NB4 (cell line): Measurements from ENCODE around the gene PCSK6.

Experiments used
- DNase-seq: peaks from one replicate; pipeline ENCODE4 v3.0.0; 2010; ENCODE audit warnings: low read depth
- H3K4me3 ChIP-seq: one replicate; pipeline ENCODE4 v1.5.1; 2011; ENCODE audit warnings: mild to moderate bottlenecking, low read depth, low read length, moderate library complexity
- MYC ChIP-seq: IDR thresholded peaks from 2 replicates; pipeline ENCODE4 v1.6.1; 2011; ENCODE audit warnings: low read depth, low read length
- POLR2A ChIP-seq: IDR thresholded peaks from 2 replicates; pipeline ENCODE4 v1.6.1; 2011; ENCODE audit warnings: mild to moderate bottlenecking; ENCODE audit not compliant: insufficient read length; ENCODE audit errors: extremely low read depth
- TF ChIP-seq, protein P1 (sequence below): IDR thresholded peaks from one replicate; pipeline ENCODE4 v1.5.1; 2012; ENCODE audit warnings: low read depth, low read length
- TF ChIP-seq, protein P2 (sequence below): IDR thresholded peaks from 2 replicates; pipeline ENCODE4 v1.6.1; 2011; ENCODE audit warnings: low read depth, low read length

Gene PCSK6

DNA sequence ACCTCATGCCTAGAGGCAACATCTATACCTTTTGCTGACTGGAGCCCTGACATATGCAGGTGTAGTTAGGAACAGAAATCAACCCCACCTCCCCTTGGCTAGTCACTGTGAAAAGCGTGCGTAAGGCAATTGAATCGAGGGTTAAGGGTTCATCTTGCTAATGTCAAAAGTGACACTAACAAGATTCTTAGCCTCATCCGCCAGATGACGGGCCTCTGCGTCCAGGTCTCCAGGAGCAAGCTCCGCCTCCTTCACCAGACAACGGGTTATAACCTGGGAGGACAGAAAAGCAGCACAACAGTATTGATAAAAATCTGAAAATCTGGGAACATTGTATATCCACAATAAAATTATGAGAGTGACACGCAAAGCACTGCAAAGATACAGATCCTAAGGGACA is 216.9 kb downstream of the PCSK6 start:
- no peak for DNase-seq
- no peak overlapping the region for H3K4me3 ChIP-seq
- no peak for TF ChIP-seq MYC
- TF ChIP-seq, protein P1, sequence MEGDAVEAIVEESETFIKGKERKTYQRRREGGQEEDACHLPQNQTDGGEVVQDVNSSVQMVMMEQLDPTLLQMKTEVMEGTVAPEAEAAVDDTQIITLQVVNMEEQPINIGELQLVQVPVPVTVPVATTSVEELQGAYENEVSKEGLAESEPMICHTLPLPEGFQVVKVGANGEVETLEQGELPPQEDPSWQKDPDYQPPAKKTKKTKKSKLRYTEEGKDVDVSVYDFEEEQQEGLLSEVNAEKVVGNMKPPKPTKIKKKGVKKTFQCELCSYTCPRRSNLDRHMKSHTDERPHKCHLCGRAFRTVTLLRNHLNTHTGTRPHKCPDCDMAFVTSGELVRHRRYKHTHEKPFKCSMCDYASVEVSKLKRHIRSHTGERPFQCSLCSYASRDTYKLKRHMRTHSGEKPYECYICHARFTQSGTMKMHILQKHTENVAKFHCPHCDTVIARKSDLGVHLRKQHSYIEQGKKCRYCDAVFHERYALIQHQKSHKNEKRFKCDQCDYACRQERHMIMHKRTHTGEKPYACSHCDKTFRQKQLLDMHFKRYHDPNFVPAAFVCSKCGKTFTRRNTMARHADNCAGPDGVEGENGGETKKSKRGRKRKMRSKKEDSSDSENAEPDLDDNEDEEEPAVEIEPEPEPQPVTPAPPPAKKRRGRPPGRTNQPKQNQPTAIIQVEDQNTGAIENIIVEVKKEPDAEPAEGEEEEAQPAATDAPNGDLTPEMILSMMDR, result no peak
- no peak for TF ChIP-seq POLR2A
- TF ChIP-seq, protein P2, sequence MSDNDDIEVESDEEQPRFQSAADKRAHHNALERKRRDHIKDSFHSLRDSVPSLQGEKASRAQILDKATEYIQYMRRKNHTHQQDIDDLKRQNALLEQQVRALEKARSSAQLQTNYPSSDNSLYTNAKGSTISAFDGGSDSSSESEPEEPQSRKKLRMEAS, result no peak

DNA sequence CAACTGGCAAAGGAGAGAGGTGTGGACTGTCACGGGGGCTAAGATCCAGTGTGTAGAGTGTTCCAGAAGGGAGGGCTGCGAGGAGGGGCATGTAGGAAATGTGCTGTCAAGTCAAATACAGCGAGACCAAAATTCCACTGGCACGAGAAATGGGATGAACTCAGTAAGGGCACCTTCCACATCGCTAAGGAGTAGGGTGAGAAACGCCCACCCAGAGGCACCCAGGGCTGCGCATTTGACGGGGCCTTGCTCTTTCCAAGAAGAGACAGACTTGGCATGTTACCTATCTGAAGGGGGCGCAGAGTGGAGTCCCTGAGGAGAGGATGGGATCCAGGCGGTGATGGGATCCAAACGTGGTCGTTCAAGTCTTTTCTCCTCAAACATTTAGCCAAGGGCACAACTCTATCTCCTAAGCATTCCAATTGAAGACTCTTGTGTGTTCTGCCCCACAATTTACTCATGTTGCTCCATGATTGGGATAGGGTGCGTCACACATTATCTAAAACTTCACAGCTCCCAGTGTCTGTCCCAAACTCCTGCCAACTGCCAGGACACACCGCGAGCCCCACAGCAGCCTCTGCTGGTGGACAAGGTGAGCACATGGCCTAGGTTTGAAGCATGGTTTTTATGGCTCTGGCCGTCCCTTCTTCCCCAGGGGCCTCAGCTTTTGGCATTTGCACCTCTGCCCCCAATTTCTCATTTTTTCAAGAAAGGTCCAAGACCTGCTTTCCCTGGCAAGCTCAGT is 219.9 kb downstream of the PCSK6 start:
- DNase-seq, result peak; percentile 48
- no peak overlapping the region for H3K4me3 ChIP-seq
- TF ChIP-seq POLR2A, result no peak
- TF ChIP-seq, protein P2, result peak; percentile 94
- peak; percentile 87 for TF ChIP-seq MYC
- TF ChIP-seq, protein P1, result peak; percentile 69

DNA sequence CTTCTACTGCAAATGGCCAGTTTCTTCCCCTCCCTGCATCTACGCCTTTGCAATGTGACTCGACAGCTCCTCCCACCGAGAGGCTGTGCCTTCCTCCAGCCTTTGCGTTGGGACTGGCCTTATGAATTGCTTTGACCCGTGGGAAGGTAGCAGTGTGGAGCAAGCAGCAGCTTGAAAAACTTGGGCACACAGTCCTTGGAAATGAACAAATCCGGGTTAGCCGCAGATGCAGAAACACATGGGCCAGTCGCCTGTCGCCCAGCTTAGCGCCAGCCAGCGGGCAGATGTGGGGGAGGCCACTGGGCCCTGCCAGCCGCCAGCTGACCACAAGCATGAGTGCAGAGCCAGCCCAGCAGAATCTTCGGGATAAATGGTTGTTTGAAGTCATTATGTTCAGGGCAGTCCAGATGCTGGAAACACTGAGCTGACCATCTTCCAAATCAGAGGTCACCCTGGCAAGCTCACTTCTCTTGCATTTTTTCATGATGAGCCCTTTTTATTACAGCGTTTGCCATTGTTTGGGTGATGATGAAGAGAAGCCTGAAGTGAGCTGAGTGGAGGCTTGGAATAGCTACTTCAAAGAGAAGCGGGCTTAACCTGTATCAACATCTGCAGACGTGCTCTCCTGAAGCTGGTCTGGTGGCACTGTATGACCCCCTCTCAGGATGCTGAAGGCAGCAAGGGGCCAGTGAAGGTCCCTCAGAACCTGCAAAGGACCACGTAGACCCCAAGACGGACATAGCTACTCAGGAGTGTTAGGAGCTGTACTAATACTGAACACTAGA is 222.0 kb downstream of the PCSK6 start:
- H3K4me3 ChIP-seq, result no peak overlapping the region
- DNase-seq, result peak; percentile 29
- TF ChIP-seq MYC (no peak), POLR2A (no peak)
- TF ChIP-seq, protein P1, result no peak
- TF ChIP-seq, protein P2, result no peak

DNA sequence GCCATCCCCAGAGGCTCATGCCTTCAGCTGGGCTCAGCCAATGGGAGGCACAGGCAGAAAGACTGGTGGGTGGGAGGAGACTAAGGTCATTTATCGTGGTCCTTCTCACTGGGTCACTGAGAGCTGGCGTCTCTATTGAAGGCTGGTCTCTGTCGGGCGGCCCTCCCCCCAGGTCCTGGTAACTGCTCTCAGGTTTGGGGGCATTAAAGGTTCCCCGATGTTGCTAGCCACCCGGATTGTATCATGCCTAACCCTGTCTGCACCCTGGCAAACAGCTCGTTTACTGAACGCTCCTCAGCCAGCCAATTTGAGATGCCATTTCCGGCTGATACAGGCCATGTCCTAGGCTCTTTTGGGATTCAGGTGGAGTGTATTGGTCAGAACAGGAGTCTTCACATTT is 222.7 kb downstream of the PCSK6 start:
- no peak overlapping the region for H3K4me3 ChIP-seq
- TF ChIP-seq, protein P2, result no peak
- TF ChIP-seq, protein P1, result no peak
- TF ChIP-seq MYC (no peak), POLR2A (no peak)
- DNase-seq, result no peak

DNA sequence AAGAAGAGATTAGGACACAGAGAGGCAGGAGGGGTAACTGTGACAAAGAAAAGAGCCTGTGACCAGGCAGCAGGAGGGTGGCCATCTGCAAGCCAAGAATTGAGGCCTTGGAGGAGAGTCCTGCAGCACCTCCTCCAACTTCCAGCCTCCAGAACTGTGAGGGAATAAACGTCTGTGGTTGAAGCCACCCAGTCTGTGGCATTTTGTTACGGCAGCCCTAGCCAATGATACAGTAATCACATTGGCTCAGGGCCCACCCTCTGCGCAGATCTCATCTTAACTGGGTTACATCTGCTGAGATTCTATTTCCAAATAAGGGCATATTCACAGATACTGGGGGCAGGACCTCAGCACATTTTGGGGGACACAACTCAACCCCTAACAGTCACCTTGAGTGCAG is 223.5 kb downstream of the PCSK6 start:
- DNase-seq, result no peak
- H3K4me3 ChIP-seq, result no peak overlapping the region
- TF ChIP-seq, protein P1, result no peak
- TF ChIP-seq POLR2A (no peak), MYC (no peak)
- TF ChIP-seq, protein P2, result no peak
